K562 (cell line): ENCODE measurements around the gene DGKZ. TPM values are rescaled to one million over a fixed set of nuclear protein-coding genes. Genes with fewer than 3 reads are reported as not detected.

Source experiments
- CXXC5 ChIP-seq: fragments of 250-450 bp; sonication (Bioruptor Pico); IDR thresholded peaks from 2 replicates; pipeline ENCODE4 v1.8.0; 2022; ENCODE audit warnings: inconsistent platforms, mild to moderate bottlenecking, moderate library complexity
- E2F3 ChIP-seq: fragments of 250-450 bp; sonication (Bioruptor Pico); IDR thresholded peaks from 2 replicates; pipeline ENCODE4 v1.4.0; 2020; ENCODE audit warnings: mild to moderate bottlenecking
- ELF1 ChIP-seq: fragments of 200-800 bp; sonication (Bioruptor generic); IDR thresholded peaks from 2 replicates; pipeline ENCODE4 v1.6.1; 2016; ENCODE audit warnings: missing genetic modification characterization, missing compliant biosample characterization
- ETV5 ChIP-seq: sonication (generic); formaldehyde crosslinking; IDR thresholded peaks from 2 replicates; pipeline ENCODE4 v1.4.0; 2020; ENCODE audit warnings: low read depth, mild to moderate bottlenecking, missing genetic modification reagents
- FOXK1 ChIP-seq: sonication (generic); formaldehyde crosslinking; IDR thresholded peaks from 2 replicates; pipeline ENCODE4 v1.8.0; 2022; ENCODE audit warnings: missing genetic modification reagents, mild to moderate bottlenecking, borderline replicate concordance
- HNRNPH1 ChIP-seq: fragments of 200-400 bp; formaldehyde crosslinking; optimal IDR thresholded peaks from 2 replicates; pipeline ENCODE3; 2017; ENCODE audit warnings: low read depth, mild to moderate bottlenecking, low read length, moderate library complexity
- L3MBTL2 ChIP-seq: fragments of 450-650 bp; IDR thresholded peaks from 2 replicates; pipeline ENCODE4 v1.6.1; 2016; ENCODE audit warnings: mild to moderate bottlenecking, moderate library complexity
- MCM7 ChIP-seq, 2 experiments: fragments of 450-650 bp; IDR thresholded peaks; 2 replicates each; pipeline ENCODE4 v1.6.1; 2016 to 2018
- NBN ChIP-seq: fragments of 450-650 bp; IDR thresholded peaks from 2 replicates; pipeline ENCODE4 v1.6.1; 2016; ENCODE audit warnings: low read depth, mild to moderate bottlenecking
- NFIC ChIP-seq: fragments of 450-650 bp; IDR thresholded peaks from 2 replicates; pipeline ENCODE4 v1.6.1; 2017; ENCODE audit warnings: mild to moderate bottlenecking, inconsistent platforms
- NUFIP1 ChIP-seq: fragments of 450-650 bp; IDR thresholded peaks from 2 replicates; pipeline ENCODE4 v1.6.1; 2018; ENCODE audit not compliant: partially characterized antibody
- PTBP1 ChIP-seq: fragments of 200-400 bp; formaldehyde crosslinking; IDR thresholded peaks from 2 replicates; pipeline ENCODE4 v1.6.1; 2017; ENCODE audit warnings: low read depth, low read length
- SRSF3 ChIP-seq: fragments of 200-400 bp; formaldehyde crosslinking; IDR thresholded peaks from 2 replicates; pipeline ENCODE4 v1.6.1; 2016; ENCODE audit warnings: mild to moderate bottlenecking, low read length, moderate library complexity; ENCODE audit not compliant: insufficient read depth
- TAL1 ChIP-seq: fragments of 450-650 bp; IDR thresholded peaks from 2 replicates; pipeline ENCODE4 v1.6.1; 2016; ENCODE audit warnings: mild to moderate bottlenecking
- YY1 ChIP-seq, 3 experiments: IDR thresholded peaks; 2 replicates each; pipeline ENCODE4 v1.6.1; 2011; ENCODE audit warnings: low read length in 2 of 3, mild to moderate bottlenecking in 2 of 3, moderate library complexity in 2 of 3, borderline replicate concordance in 1 of 3, control low read depth in 1 of 3, low read depth in 1 of 3; ENCODE audit not compliant: insufficient read depth in 3 of 3, insufficient replicate concordance in 2 of 3, control insufficient read depth in 1 of 3, insufficient read length in 1 of 3; ENCODE audit errors: extremely low read depth in 1 of 3
- ZBED1 ChIP-seq: IDR thresholded peaks from 2 replicates; pipeline ENCODE4 v1.6.1; 2014
- ZC3H8 ChIP-seq: fragments of 450-650 bp; IDR thresholded peaks from 2 replicates; pipeline ENCODE4 v1.6.1; 2017
- ZNF175 ChIP-seq: fragments of 200-800 bp; sonication (Bioruptor generic); IDR thresholded peaks from 2 replicates; pipeline ENCODE4 v1.6.1; 2016; ENCODE audit warnings: low read depth, mild to moderate bottlenecking, missing genetic modification characterization, missing compliant biosample characterization
- ZNF507 ChIP-seq: conservative IDR thresholded peaks from 2 replicates; pipeline ENCODE4 v1.6.1; 2017; ENCODE audit warnings: missing genetic modification characterization, missing compliant biosample characterization
- ZNF75A ChIP-seq: fragments of 450-650 bp; formaldehyde crosslinking; IDR thresholded peaks from 2 replicates; pipeline ENCODE4 v1.4.0; 2020; ENCODE audit warnings: mild to moderate bottlenecking
- polyA plus RNA-seq, 8 experiments: library from polyadenylated mRNA; depleted of rRNA in 4 of 8; stranded (reverse) in 5 of 8; unstranded in 3 of 8; fragments of >200 nt; fragmentation: Nextera tagmentation in 2 of 8; fragmentation: Illumina TruSeq in 1 of 8; extraction: Ambion mirVana in 2 of 8; extraction: Trizol in 1 of 8; gene quantifications; 2 replicates each; pipeline versions ENCODE4 v1.2.1 to v1.2.3, GENCODE V29; 2011 to 2014; ENCODE audit warnings: inconsistent platforms in 1 of 8, missing spikeins in 1 of 8
- total RNA-seq, 7 experiments: library from RNA; depleted of rRNA in 6 of 7; stranded (reverse); fragments of >200 nt in 6 of 7; fragmentation: Illumina TruSeq in 2 of 7; extraction: Trizol in 2 of 7; gene quantifications; 2 replicates each; pipeline versions ENCODE4 v1.2.1 to v1.2.3, GENCODE V29; 2011 to 2021; ENCODE audit warnings: low replicate concordance in 1 of 7
- TF ChIP-seq, protein P1 (sequence below), 3 experiments: fragments of 200-800 bp in 1 of 3; sonication (Bioruptor generic) in 1 of 3; sonication (generic) in 1 of 3; formaldehyde crosslinking in 1 of 3; IDR thresholded peaks; 2 replicates each; pipeline versions ENCODE4 v1.6.1 to v1.8.0; 2016 to 2022; ENCODE audit warnings: mild to moderate bottlenecking in 2 of 3, missing compliant biosample characterization in 2 of 3, missing genetic modification characterization in 2 of 3, missing genetic modification reagents in 1 of 3
- TF ChIP-seq, protein P2 (sequence below): sonication (generic); formaldehyde crosslinking; IDR thresholded peaks from 2 replicates; pipeline ENCODE4 v1.8.1; 2023; ENCODE audit warnings: mild to moderate bottlenecking, missing genetic modification reagents, moderate library complexity
- TF ChIP-seq, protein P3 (sequence below): fragments of 200-800 bp; sonication (Bioruptor generic); IDR thresholded peaks from 2 replicates; pipeline ENCODE4 v1.6.1; 2017; ENCODE audit warnings: missing genetic modification characterization, missing compliant biosample characterization

Gene DGKZ
- total and polyA plus RNA-seq, 9 of the 15 experiments (the other 6 are each of a cell fraction or from before 2014, with no cell fraction given): 0.51 to 100 (median 44.2) TPM

DNA sequence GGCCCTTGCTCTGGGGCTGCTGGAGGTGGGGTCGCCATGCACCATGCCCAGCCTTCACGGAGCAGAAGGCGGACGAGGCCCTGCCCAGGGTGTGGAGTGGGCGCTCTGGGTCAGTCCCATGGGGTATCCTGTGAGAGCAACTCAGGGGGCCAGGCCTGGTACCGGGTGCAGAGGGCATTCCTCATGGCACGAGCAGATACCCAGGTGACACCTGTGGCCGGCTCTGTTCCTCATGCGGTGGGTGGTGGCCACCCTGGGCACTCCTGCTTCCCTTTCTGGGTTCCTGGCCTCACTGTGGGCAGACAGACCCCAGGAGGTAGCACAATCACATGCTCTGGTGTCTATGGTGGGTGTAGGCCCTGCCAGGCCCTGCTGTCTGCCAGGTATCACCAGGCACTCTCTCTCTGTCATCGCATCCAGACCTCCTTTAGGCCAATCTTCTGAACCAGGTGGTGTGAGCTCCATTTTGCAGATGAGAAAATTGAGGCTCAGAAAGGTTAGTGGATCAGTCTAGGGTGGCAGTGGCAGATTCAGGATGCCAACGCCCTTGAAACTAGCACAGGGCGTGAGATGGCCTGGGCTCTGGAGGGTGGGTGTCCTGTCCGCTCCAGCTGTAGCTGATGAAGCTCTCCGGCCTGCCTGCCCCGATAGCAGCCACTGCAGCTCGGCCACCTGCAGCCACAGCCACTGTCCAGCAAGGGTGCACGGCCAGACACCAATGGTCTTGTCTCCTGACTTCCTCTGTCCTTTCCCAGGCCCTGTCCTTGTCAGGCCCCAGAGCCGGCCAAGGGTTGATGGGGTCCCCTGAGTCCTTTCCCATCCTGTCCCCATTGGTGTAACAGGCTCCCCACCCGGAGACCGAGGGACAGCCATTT is 15.1 kb downstream of the DGKZ start (continued):
- TF ChIP-seq, protein P1, sequence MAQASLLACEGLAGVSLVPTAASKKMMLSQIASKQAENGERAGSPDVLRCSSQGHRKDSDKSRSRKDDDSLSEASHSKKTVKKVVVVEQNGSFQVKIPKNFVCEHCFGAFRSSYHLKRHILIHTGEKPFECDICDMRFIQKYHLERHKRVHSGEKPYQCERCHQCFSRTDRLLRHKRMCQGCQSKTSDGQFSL (CRISPR knock-in tag; IDR thresholded peaks at IDR 0.05): 0 out of 2 replicates have a peak, but pooled peaks have one; percentile 27
- TF ChIP-seq, protein P1 (tag; IDR thresholded peaks at IDR 0.05): no peak
- TF ChIP-seq NUFIP1 (no peak), PTBP1 (no peak), SRSF3 (no peak), FOXK1 (CRISPR knock-in tag) (no peak), NBN (no peak), ZNF175 (CRISPR knock-in tag) (0 out of 2 replicates have a peak, but pooled peaks have one; percentile 44), CXXC5 (no peak), E2F3 (CRISPR knock-in tag) (0 out of 2 replicates have a peak, but pooled peaks have one; percentile 32), ZC3H8 (no peak), L3MBTL2 (no peak; the same call in 1 of the 2 replicates), HNRNPH1 (no peak), ZNF507 (tag) (no peak), ZBED1 (0 out of 2 replicates have a peak, but pooled peaks have one; percentile 13), MCM7 (IDR thresholded peaks at IDR 0.05) (no peak), ELF1 (tag) (no peak; the same call in 1 of the 2 replicates), TAL1 (no peak), ZNF75A (CRISPR knock-in tag) (no peak), NFIC (no peak), ETV5 (CRISPR knock-in tag) (no peak), YY1 (IDR thresholded peaks at IDR 0.05; ENCODE audit: borderline replicate concordance in 1 of 3, control insufficient read depth in 1 of 3, extremely low read depth in 1 of 3, insufficient read depth in 3 of 3, insufficient read length in 1 of 3, insufficient replicate concordance in 2 of 3, low read depth in 1 of 3, low read length in 2 of 3) (no peak)
- TF ChIP-seq, protein P2, sequence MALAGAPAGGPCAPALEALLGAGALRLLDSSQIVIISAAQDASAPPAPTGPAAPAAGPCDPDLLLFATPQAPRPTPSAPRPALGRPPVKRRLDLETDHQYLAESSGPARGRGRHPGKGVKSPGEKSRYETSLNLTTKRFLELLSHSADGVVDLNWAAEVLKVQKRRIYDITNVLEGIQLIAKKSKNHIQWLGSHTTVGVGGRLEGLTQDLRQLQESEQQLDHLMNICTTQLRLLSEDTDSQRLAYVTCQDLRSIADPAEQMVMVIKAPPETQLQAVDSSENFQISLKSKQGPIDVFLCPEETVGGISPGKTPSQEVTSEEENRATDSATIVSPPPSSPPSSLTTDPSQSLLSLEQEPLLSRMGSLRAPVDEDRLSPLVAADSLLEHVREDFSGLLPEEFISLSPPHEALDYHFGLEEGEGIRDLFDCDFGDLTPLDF (CRISPR knock-in tag): no peak
- TF ChIP-seq, protein P3, sequence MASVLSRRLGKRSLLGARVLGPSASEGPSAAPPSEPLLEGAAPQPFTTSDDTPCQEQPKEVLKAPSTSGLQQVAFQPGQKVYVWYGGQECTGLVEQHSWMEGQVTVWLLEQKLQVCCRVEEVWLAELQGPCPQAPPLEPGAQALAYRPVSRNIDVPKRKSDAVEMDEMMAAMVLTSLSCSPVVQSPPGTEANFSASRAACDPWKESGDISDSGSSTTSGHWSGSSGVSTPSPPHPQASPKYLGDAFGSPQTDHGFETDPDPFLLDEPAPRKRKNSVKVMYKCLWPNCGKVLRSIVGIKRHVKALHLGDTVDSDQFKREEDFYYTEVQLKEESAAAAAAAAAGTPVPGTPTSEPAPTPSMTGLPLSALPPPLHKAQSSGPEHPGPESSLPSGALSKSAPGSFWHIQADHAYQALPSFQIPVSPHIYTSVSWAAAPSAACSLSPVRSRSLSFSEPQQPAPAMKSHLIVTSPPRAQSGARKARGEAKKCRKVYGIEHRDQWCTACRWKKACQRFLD: no peak
